Thyroid gland (tissue), 4 donors: ENCODE measurements around the gene ZYG11A. TPM values are rescaled to one million over a fixed set of nuclear protein-coding genes. Genes with fewer than 3 reads are reported as not detected.

ENCODE experiments used
- DNase-seq, 2 donors: peaks; one replicate each; pipeline ENCODE4 v3.0.0-alpha.2; 2019
- H3K27ac ChIP-seq, 3 donors: fragments of 200-600 bp; sonication (generic); 1 replicate in 2 of 3; 2 replicates in 1 of 3; pipeline ENCODE4 v1.5.1; 2016 to 2019; ENCODE audit warnings: mild to moderate bottlenecking in 1 of 3, moderate library complexity in 1 of 3
- H3K27me3 ChIP-seq: fragments of 200-600 bp; sonication (generic); one replicate; pipeline ENCODE4 v1.5.1; 2019
- H3K36me3 ChIP-seq, 2 donors: fragments of 200-600 bp; sonication (generic); one replicate each; pipeline ENCODE4 v1.5.1; 2016 to 2019
- H3K4me1 ChIP-seq, 2 donors: fragments of 200-600 bp; sonication (generic); one replicate each; pipeline ENCODE4 v1.5.1; 2017 to 2019
- H3K4me3 ChIP-seq, 3 donors: fragments of 200-600 bp; sonication (generic); replicated peaks in 1 of 3; 1 replicate in 2 of 3; 2 replicates in 1 of 3; pipeline ENCODE4 v1.5.1; 2016; ENCODE audit warnings: mild to moderate bottlenecking in 1 of 3
- H3K9me3 ChIP-seq: fragments of 200-600 bp; sonication (generic); one replicate; pipeline ENCODE4 v1.5.1; 2017
- POLR2A ChIP-seq, 2 donors: fragments of 450-650 bp; IDR thresholded peaks; one replicate each; pipeline ENCODE4 v1.6.1; 2017; ENCODE audit warnings: antibody characterized with exemption in 2 of 2, mild to moderate bottlenecking in 2 of 2, moderate library complexity in 1 of 2
- WGBS, 2 donors: methylation state at CpG; one replicate each; pipeline ENCODE4 v1.1.5; 2017; 5-methylcytosine and 5-hydroxymethylcytosine counted together
- intact Hi-C: fragments of 100-400 bp; cut with DNase I; formaldehyde crosslinking; loops from one replicate; pipeline ENCODE4 v1.15.1; 2023
- total RNA-seq, 4 donors: library from RNA; depleted of rRNA; stranded (reverse); fragments of >200 nt; gene quantifications; one replicate each; pipeline ENCODE4 v1.2.3, GENCODE V29; 2016
- TF ChIP-seq, protein P1 (sequence below), 6 experiments: fragments of 200-600 bp in 3 of 6; fragments of 450-650 bp in 3 of 6; sonication (generic) in 3 of 6; IDR thresholded peaks; one replicate each; pipeline ENCODE4 v1.5.1; 2016 to 2019; ENCODE audit warnings: antibody characterized with exemption in 6 of 6, mild to moderate bottlenecking in 2 of 6, inconsistent platforms in 1 of 6, moderate library complexity in 1 of 6

The ZYG11A gene
- total RNA-seq, 4 donors from 2014 or later = 4.0 to 9.3 (median 5.9) TPM

DNA sequence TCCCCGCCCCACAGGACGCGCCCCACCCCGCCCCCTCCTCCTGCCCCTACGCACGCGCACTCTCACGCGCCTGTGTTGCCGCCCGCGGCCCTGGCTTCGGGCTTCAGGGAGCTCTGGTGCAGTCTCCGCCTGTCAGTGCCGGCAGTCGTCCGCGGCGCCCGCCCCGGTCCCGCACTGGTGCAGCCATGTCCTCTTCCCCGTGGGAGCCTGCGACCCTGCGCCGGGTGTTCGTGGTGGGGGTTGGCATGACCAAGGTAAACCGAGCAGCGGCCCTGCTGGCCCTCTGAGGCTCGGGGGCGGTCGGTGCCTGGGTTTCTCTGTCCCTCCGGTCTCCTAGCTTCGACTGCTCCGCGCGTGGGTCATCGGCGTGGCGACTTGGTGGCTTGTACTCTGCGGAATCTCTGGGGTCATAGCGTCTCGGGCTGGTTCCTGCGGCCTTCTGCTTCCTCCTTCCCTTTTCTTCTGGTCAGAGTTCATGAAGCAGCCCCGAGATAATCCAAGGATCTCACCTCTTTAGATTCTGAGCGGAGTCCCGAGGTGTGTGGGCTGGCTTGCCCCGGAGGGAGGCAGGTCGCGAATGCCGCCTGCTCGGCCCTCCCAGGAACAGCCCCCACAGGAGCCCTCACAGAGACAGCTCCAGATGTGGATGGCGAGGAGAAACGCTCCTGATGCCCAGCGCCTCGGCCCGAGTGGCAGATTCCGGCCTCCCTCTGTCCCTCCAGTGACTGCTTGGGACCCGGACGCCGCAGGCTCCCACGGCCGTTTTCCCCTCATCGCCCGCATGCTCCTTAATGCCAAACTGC, 84.9 kb downstream of the ZYG11A start, which contains the start of gene SCP2:
TSS of gene SCP2 (plus strand) at position 65 of the 803 bp plus-strand sequence. CDS start at position 186, 121 bp downstream.
- Histone ChIP-seq H3K36me3 (no peaks in the 10 kb centered on the region), H3K9me3 (no peaks in the 10 kb centered on the region), H3K4me1 (peaks cover 11 to 24% of the 10 kb centered on the region in 2 donors), H3K27me3 (no peaks in the 10 kb centered on the region), H3K27ac (peak within 1 kb of the TSS in 2 of 3 donors; percentile 54 to 69), H3K4me3 (peak within 1 kb of the TSS; percentile 24 to 65 (median 53))
- TF ChIP-seq POLR2A (IDR thresholded peaks at IDR 0.05) = peak in 1 of 2 donors; percentile 74
- TF ChIP-seq, protein P1, sequence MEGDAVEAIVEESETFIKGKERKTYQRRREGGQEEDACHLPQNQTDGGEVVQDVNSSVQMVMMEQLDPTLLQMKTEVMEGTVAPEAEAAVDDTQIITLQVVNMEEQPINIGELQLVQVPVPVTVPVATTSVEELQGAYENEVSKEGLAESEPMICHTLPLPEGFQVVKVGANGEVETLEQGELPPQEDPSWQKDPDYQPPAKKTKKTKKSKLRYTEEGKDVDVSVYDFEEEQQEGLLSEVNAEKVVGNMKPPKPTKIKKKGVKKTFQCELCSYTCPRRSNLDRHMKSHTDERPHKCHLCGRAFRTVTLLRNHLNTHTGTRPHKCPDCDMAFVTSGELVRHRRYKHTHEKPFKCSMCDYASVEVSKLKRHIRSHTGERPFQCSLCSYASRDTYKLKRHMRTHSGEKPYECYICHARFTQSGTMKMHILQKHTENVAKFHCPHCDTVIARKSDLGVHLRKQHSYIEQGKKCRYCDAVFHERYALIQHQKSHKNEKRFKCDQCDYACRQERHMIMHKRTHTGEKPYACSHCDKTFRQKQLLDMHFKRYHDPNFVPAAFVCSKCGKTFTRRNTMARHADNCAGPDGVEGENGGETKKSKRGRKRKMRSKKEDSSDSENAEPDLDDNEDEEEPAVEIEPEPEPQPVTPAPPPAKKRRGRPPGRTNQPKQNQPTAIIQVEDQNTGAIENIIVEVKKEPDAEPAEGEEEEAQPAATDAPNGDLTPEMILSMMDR (IDR thresholded peaks at IDR 0.05) = no peak
- intact Hi-C loops = loop anchor here (10.0 kb wide), 1 partner anchor 257 kb away; no protein-coding TSS in a partner anchor
- peak; percentile 75 to 82 for DNase-seq
- 2 to 3% methylated on average over 25 to 42 of the region's 65 CpGs for WGBS, 2 donors

DNA sequence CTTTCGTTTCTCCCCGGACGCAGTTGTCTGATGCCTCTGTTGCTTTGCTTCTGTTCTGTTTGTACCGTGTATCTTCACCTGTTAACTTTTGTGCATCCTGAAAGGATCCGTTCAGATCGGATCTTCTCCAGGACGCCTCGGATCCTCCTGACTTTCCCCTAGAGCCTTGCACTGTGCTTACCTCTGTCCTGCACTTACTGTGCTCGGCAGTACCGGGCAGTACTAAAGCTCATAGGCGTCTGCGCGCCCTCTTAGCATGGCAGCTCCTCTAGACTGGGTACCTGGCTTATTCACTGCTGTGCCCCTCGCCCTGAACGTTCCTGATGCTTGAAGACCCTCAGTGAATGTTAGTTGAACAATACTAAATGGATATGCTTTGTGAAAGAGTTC, 85.5 kb downstream of the ZYG11A start:
- no peaks in the 10 kb centered on the region for H3K9me3 ChIP-seq
- H3K4me3 ChIP-seq = peak overlapping the region; percentile 24 to 65 (median 53)
- no peak for TF ChIP-seq POLR2A (IDR thresholded peaks at IDR 0.05)
- TF ChIP-seq, protein P1 (IDR thresholded peaks at IDR 0.05) = no peak
- no peaks in the 10 kb centered on the region for H3K36me3 ChIP-seq
- H3K27me3 ChIP-seq = no peaks in the 10 kb centered on the region
- no peak for DNase-seq
- intact Hi-C loops = loop anchor here (10.0 kb wide), 1 partner anchor 257 kb away; no protein-coding TSS in a partner anchor
- H3K4me1 ChIP-seq = peaks cover 11 to 23% of the 10 kb centered on the region in 2 donors
- 26 to 31% methylated on average over 15 of the region's 15 CpGs for WGBS, 2 donors
- peak overlapping the region in 2 of 3 donors; percentile 54 to 69 for H3K27ac ChIP-seq

DNA sequence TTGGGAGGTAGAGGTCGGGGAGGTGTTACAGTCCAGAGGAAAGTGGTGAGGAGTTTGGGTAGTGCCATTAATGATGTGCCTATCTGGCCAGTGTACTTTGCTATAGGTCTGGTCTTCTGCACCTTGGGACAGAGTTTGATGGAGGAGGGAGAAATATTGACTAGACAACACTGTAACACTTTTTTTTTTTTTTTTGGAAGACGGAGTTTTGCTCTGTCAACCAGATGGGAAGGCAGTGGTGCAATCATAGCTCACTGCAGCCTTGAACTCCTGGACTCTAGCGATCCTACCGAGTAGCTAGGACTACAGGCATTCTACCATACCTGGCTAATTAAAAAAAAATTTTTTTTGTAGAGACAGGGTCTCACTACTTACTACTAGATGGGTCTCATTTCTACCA, 86.5 kb downstream of the ZYG11A start:
- peaks cover 11 to 23% of the 10 kb centered on the region in 2 donors for H3K4me1 ChIP-seq
- intact Hi-C loops = loop anchor here (10.0 kb wide), 1 partner anchor 256 kb away; no protein-coding TSS in a partner anchor
- no peak overlapping the region for H3K4me3 ChIP-seq
- H3K9me3 ChIP-seq = no peaks in the 10 kb centered on the region
- H3K36me3 ChIP-seq = no peaks in the 10 kb centered on the region
- no peak overlapping the region for H3K27ac ChIP-seq
- WGBS, 2 donors = 98% methylated on average over 4 of the region's 4 CpGs
- no peak for TF ChIP-seq POLR2A (IDR thresholded peaks at IDR 0.05)
- TF ChIP-seq, protein P1 (IDR thresholded peaks at IDR 0.05) = no peak
- no peaks in the 10 kb centered on the region for H3K27me3 ChIP-seq
- no peak for DNase-seq

DNA sequence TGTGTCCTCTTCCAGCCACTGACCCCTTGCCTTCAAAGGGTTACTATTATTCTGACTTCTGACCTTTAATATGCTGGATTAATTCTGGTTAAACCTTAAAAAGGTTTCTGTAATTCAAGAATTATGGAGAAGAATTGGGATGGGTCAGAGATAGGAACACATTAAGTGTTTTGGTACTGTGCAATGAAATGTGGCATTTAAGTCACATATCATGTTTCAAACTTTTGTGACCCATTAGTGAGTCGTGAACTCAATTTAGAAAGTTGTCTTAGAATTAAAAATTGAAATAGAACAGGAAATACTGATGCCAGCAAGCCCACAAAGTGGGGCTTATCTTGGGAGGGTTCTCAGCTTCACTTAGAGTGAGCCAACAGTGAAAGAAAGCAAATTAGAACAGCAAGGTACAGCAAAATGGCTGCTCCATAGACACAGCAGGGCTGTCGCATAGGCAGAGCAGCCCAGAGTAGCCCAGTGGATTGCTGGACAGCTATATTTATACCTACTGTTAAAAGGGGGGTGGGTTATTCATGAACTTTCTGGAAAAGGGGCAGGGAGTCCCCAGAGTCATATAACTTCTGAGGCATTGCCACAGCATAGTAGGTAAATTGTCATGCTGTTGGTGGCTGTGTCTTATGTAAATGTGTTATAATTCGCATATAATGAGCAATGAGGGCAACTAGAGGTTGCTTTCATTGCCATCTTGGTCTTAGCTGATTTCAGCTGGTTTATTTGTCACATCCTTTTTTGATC, 95.0 kb downstream of the ZYG11A start:
- 89 to 90% methylated on average over 3 of the region's 3 CpGs for WGBS, 2 donors

More for the DNA sequence above, 95.0 kb downstream of the ZYG11A start:
- Histone ChIP-seq H3K27me3 (no peaks in the 10 kb centered on the region), H3K27ac (no peak overlapping the region), H3K4me1 (no peaks in the 10 kb centered on the region), H3K9me3 (no peaks in the 10 kb centered on the region), H3K4me3 (no peak overlapping the region), H3K36me3 (no peaks in the 10 kb centered on the region)
- intact Hi-C loops = no loop called here
- DNase-seq = no peak
- TF ChIP-seq, protein P1 (IDR thresholded peaks at IDR 0.05) = no peak
- no peak for TF ChIP-seq POLR2A (IDR thresholded peaks at IDR 0.05)
